GM21528 (cell line): ENCODE results near the gene CCDC71.

Experiments used
- ATAC-seq: cut with Tn5 transposase; IDR thresholded peaks from one replicate; pipeline ENCODE4 v1.9.1; 2021; ENCODE audit warnings: mild to moderate bottlenecking, moderate library complexity; ENCODE audit not compliant: unreplicated experiment, low FRiP score

The CCDC71 gene

DNA sequence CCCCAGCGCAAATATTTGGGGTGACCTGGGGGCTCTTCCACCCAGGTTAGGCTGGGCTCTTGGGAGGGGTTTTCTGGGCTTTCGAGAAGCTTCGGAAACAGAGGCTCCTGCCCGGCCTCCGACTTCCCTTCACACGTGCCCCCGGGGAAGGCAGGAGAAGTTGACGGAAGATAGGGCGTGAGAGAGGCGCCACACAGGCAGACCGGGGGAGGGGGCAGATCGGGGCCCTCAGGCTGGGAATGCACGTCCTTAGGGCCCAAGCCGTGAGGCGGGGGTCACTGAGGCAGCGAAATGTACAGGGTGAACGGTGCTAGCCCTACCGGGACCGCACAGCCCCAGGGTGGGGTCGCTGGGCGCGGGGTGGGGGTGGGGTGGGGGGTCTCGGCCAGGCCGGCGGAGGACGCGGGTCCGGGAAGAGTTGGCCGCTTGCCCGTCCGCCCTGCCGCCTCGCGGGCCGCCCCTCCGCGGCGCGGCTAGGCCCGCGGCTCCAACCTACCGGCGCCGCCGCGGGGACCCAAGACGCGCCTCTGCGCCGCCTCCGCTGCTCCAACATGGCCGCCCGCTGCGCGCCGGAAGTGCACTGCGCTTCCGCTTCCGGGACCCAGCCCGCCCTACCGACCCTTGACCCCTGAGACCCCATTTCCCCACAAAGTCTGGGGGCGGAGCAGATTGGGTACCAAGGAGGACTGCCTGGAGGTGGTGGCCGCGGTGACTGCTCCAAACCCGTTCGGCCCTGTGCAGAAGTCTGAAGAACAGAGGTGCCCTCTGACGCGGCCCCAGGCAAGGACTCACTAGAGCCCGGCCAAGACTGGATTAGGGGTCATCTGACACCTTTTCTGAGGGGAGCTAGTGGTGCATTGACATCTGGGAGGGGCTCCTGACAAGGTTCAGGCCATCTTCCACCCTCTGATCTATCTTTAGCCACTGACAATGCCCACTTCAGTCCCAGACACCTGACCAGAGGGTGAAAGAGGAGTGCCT is at the start of gene CCDC71:
CCDC71 (minus strand) TSS at position 561 of the 981 bp plus-strand sequence. CDS start 2,123 bp downstream, outside the sequence.
- peak; percentile 72 for ATAC-seq

DNA sequence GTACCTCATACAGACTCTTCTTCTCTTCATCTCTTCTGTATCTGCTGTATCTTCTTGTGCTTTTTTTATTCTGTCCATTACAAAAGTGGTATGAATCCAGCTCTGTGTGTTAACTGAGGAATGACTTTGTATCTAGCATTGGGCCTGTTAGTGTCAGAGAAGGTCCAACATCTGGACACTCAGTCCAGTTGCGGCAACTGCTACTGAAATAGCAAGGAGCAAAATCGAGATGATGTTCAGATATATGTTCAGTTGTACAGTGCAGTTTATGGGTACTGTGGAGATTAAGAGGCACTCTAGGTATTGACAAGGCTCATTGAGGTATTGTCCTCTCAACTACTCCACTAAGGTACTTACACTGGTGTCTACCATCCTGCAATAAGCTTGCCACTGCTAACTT is 47.9 kb upstream of the CCDC71 start:
- no peak for ATAC-seq

DNA sequence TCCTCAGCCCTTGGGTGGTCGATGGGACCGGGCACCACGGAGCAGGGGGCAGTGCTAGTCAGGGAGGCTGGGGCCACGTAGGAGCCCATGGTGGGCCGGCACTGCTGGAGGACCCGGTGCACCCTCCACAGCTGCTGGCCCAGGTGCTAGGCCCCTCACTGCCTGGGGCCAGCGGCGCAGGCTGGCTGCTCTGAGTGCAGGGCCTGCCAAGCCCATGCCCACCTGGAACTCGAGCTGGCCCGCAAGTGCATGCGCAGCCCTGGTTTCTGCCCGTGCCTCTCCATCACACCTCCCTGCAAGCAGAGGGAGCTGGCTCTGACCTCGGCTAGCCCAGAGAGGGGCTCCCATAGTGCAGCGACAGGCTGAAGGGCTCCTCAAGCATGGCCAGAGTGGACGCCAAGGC is 47.4 kb upstream of the CCDC71 start:
- no peak for ATAC-seq

DNA sequence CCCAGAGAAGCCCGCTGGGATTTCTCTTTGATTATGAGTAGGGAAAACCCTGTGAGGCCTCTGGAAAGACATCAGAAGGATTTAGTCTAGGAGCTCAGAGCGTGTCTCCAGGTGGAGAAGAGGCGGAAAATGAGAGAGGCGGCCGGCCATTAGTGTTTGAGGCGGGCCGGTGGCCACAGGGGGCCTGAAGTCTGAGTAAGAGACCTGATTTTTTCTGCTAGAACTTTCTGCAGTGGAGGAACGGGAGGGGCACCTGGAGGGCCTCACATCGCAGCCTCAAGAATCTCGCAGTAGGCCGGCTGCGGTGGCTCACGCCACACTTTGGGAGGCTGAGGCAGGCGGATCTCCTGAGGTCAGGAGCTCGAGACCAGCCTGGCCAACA is 33.8 kb upstream of the CCDC71 start:
- ATAC-seq = no peak

DNA sequence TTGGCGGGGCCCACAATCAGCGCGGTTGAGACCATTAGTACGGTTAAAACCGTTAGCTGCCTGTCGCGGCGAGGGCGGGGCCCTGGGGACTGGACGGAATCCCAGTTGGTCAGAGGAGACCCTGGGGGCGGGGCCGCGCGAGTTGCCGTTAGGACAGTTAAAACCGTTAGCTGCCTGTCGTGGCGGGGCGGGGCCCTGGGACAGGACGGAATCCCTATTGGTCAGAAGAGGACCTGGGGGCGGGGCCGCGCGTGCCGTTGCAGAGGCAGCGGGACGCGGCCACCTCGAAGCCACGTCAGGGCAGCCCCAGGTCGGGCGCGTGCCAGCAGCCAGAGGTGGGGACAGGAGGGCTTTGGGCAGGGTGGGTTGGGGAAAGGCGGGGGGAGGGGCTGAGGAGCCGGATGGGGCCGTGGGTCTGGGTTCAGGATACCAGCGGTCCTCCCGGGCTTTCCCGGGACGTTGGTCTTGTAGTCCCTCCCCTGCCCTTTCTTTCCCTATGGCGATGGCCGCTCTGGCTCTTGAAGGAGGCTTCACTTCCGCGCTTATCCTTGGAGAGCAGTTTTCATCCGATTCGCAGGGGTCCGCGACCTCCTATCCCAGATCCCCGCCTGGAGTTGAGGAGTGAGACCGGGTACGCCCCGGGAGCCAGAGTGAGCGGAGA is 33.2 kb upstream of the CCDC71 start:
- no peak for ATAC-seq

GRCh38 chr3:49198611-49199230 is 32.6 kb upstream of the CCDC71 start:
- ATAC-seq = no peak

- ATAC-seq = no peak
These were observed 32.0 kb upstream of the CCDC71 start for GRCh38 chr3:49198161-49198560.

DNA sequence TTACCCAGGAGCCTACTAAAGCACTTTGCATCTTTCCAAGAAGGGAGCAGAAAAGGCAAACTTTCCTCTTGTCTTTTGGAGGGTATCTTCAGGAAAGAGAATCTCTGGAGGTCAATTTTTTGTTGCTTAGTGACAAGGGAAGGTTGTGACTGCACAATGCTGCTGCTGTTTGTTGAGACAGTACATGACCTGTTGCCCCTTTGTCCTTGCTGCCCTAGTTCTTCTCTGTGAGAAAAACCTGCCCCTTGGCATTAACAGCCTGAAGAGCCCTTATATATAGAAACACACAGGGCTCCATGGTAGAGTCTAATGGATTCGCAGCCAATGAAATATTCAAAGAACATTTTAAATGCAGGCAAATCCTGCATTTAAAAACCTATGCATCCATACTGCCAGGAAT is 25.6 kb upstream of the CCDC71 start:
- no peak for ATAC-seq

- ATAC-seq = no peak
These were observed 17.7 kb upstream of the CCDC71 start for GRCh38 chr3:49183873-49184272.

DNA sequence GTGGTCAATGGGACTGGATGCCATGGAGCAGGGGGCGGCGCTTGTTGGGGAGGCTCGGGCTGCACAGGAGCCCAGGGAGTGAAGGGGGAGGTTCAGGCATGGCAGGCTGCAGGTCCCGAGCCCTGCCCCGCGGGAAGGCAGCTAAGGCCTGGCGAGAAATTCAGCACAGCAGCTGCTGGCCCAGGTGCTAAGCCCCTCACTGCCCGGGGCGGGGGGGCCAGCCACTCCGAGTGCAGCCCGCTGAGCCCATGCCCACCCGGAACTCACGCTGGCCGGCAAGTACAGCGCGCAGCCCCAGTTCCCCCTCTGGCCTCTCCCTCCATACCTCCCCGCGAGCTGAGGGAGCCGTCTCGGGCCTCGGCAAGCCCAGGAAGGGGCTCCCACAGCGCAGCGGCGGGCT is 16.6 kb upstream of the CCDC71 start:
- ATAC-seq = no peak

GRCh38 chr3:49181351-49181750 is 15.2 kb upstream of the CCDC71 start:
- ATAC-seq = no peak

DNA sequence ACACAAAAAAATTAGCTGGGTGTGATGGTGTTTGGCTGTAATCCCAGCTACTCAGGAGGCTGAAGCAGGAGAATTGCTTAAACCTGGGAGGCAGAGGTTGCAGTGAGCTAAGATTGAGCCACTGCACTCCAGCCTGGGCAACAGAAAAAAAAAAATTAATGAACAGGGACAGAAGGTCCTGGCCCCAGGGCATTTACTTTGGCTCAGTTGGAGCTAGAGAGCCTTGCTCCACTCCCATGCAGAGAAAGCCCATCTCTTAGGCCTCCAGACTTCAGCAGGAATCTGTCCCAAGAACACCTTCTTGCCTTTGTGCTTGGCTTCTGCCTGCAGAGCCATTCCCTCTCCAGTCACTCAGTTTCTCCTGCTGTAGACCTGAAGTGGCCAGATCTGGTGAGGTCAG is 14.0 kb upstream of the CCDC71 start:
- ATAC-seq = no peak

- no peak for ATAC-seq
These were observed 10.9 kb upstream of the CCDC71 start for GRCh38 chr3:49177073-49177472.

DNA sequence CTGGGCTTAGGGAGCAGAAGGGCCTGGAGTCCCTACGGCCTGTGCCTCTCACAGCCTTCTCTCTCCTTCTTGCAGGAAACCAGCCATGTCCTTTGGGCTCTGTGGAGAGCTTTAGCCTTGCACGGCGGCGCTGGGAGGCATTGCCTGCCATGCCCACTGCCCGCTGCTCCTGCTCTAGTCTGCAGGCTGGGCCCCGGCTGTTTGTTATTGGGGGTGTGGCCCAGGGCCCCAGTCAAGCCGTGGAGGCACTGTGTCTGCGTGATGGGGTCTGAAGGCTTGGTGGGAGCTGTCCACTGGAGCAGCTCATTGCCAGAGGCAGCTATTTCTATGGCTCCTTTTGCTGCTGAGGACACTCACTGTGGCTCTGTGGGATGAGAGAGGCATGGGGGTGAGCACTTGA is 9.4 kb upstream of the CCDC71 start:
- ATAC-seq = no peak

DNA sequence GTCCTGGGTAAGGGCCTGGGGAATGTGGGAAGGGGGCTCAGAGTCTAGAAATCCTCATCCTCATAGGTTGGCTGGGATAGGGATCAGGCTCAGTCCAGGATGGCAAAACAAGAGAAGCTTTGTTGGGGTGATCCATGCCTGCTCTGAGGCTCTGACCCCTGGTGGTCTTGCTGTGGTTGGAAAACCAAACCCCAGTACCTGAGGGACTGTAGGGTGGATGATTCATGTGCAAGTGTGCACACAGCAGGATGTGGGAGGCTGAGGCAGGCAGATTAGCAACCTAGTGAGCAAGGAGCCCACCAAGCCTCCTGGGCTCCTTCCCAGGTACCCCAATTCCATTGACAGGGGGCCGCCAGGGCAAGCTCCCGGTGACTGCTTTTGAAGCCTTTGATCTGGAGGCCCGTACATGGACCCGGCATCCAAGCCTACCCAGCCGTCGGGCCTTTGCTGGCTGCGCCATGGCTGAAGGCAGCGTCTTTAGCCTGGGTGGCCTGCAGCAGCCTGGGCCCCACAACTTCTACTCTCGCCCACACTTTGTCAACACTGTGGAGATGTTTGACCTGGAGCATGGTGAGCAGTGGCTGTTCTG is 8.4 kb upstream of the CCDC71 start:
- no peak for ATAC-seq

GRCh38 chr3:49173792-49174170 is 7.7 kb upstream of the CCDC71 start:
- no peak for ATAC-seq

GRCh38 chr3:49173116-49173791 is 7.1 kb upstream of the CCDC71 start:
- no peak for ATAC-seq

DNA sequence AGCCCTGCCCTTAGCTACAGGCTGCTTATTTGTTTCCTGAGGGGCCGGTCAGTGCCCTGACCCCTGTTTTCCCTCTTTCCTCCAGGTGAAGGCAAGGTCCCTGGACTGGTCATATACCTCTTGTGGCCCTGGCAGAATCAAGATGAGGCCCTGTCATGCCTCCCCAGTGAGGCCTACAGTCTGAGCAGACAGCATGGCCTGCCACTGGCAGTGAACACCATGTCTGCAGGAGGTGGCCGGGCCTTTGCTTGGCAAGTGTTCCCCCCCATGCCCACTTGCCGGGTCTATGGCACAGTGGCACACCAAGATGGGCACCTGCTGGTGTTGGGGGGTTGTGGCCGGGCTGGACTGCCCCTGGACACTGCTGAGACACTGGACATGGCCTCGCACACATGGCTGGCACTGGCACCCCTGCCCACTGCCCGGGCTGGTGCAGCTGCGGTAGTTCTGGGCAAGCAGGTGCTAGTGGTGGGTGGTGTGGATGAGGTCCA is 6.5 kb upstream of the CCDC71 start:
- no peak for ATAC-seq

GRCh38 chr3:49171775-49172500 is 5.8 kb upstream of the CCDC71 start:
- ATAC-seq = no peak
